Vagina (tissue), 2 donors: ENCODE data around the gene RUFY4.

ENCODE experiments used
- POLR2A ChIP-seq, 2 donors: fragments of 450-650 bp; IDR thresholded peaks; one replicate each; pipeline ENCODE4 v1.6.1; 2017; ENCODE audit warnings: antibody characterized with exemption in 2 of 2, mild to moderate bottlenecking in 2 of 2, moderate library complexity in 2 of 2
- TF ChIP-seq, protein P1 (sequence below), 3 experiments: fragments of 450-650 bp in 2 of 3; fragments of 200-600 bp in 1 of 3; sonication (generic) in 1 of 3; IDR thresholded peaks; one replicate each; pipeline ENCODE4 v1.5.1; 2017 to 2019; ENCODE audit warnings: antibody characterized with exemption in 3 of 3, mild to moderate bottlenecking in 2 of 3, moderate library complexity in 2 of 3

- TF ChIP-seq, protein P1, sequence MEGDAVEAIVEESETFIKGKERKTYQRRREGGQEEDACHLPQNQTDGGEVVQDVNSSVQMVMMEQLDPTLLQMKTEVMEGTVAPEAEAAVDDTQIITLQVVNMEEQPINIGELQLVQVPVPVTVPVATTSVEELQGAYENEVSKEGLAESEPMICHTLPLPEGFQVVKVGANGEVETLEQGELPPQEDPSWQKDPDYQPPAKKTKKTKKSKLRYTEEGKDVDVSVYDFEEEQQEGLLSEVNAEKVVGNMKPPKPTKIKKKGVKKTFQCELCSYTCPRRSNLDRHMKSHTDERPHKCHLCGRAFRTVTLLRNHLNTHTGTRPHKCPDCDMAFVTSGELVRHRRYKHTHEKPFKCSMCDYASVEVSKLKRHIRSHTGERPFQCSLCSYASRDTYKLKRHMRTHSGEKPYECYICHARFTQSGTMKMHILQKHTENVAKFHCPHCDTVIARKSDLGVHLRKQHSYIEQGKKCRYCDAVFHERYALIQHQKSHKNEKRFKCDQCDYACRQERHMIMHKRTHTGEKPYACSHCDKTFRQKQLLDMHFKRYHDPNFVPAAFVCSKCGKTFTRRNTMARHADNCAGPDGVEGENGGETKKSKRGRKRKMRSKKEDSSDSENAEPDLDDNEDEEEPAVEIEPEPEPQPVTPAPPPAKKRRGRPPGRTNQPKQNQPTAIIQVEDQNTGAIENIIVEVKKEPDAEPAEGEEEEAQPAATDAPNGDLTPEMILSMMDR (IDR thresholded peaks at IDR 0.05), result no peak
- no peak for TF ChIP-seq POLR2A (IDR thresholded peaks at IDR 0.05)
These were observed 47.4 kb upstream of the RUFY4 start for GRCh38 chr2:218021536-218022071.
